Lung (tissue), 12 donors: ENCODE measurements around the gene TRAK2. TPM values are rescaled to one million over a fixed set of nuclear protein-coding genes. Genes with fewer than 3 reads are reported as not detected.

Experiments
- ATAC-seq: fragments of 200-7000 bp; cut with Tn5 transposase; one replicate; pipeline ENCODE4 v1.9.1; 2020; ENCODE audit warnings: moderate number of reproducible peaks; ENCODE audit not compliant: insufficient read depth, low FRiP score
- DNase-seq, 3 donors: peaks; one replicate each; pipeline ENCODE4 v3.0.0-alpha.2; 2013 to 2017
- H3K27ac ChIP-seq, 2 donors: one replicate each; pipeline ENCODE4 v1.5.1; 2013; ENCODE audit warnings: mild to moderate bottlenecking in 2 of 2, moderate library complexity in 2 of 2, control low read depth in 1 of 2, inconsistent platforms in 1 of 2, low read depth in 1 of 2, low read length in 1 of 2
- H3K27me3 ChIP-seq, 3 donors: one replicate each; pipeline ENCODE4 v1.5.1; 2013; ENCODE audit warnings: low read length in 2 of 3; ENCODE audit not compliant: control insufficient read depth in 3 of 3, insufficient read depth in 3 of 3
- H3K36me3 ChIP-seq, 4 donors: one replicate each; pipeline ENCODE4 v1.5.1; 2013; ENCODE audit warnings: low read length in 4 of 4, mild to moderate bottlenecking in 1 of 4, moderate library complexity in 1 of 4; ENCODE audit not compliant: control insufficient read depth in 4 of 4, insufficient read depth in 4 of 4
- H3K4me1 ChIP-seq, 5 donors: one replicate each; pipeline ENCODE4 v1.5.1; 2013; ENCODE audit warnings: low read length in 5 of 5, mild to moderate bottlenecking in 2 of 5, moderate library complexity in 1 of 5; ENCODE audit not compliant: control insufficient read depth in 5 of 5, insufficient read depth in 5 of 5
- H3K4me3 ChIP-seq: one replicate; pipeline ENCODE4 v1.5.1; 2013; ENCODE audit warnings: mild to moderate bottlenecking, control low read depth, moderate library complexity
- H3K9ac ChIP-seq, 2 donors: one replicate each; pipeline ENCODE4 v1.5.1; 2013; ENCODE audit warnings: low read length in 2 of 2, control low read depth in 1 of 2; ENCODE audit not compliant: insufficient read depth in 1 of 2
- H3K9me3 ChIP-seq, 4 donors: one replicate each; pipeline ENCODE4 v1.5.1; 2013; ENCODE audit warnings: low read length in 3 of 4, mild to moderate bottlenecking in 1 of 4, moderate library complexity in 1 of 4; ENCODE audit not compliant: control insufficient read depth in 4 of 4, insufficient read depth in 3 of 4
- WGBS, 2 donors: extraction: QIAGEN DNeasy Blood & Tissue Kit; methylation state at CpG; one replicate each; pipeline ENCODE4 v1.1.7; 2013; 5-methylcytosine and 5-hydroxymethylcytosine counted together
- polyA plus RNA-seq, 2 donors: library from polyadenylated mRNA; stranded (reverse); fragments of 200-250 nt; gene quantifications; one replicate each; pipeline ENCODE4 v1.2.1, GENCODE V29; 2013
- total RNA-seq, 2 donors: library from RNA; depleted of rRNA in 1 of 2; stranded (reverse); fragments of >200 nt in 1 of 2; gene quantifications; one replicate each; pipeline ENCODE4 v1.2.1, GENCODE V29; 2014 to 2021
- TF ChIP-seq, protein P1 (sequence below): IDR thresholded peaks from 2 replicates; pipeline ENCODE4 v1.5.1; 2012; ENCODE audit warnings: mild to moderate bottlenecking; ENCODE audit errors: control extremely low read depth, extremely low read depth
- donor health status: control.
- donor health status: control.
- donor health status: Bipolar disorder and iron deficiency.
- donor health status: healthy.
- donor health status: DM: yes; HTN: yes; CAD: no.

TRAK2 gene
- total and polyA plus RNA-seq, 4 donors = 13.1 to 62.7 (median 29.2) TPM

DNA sequence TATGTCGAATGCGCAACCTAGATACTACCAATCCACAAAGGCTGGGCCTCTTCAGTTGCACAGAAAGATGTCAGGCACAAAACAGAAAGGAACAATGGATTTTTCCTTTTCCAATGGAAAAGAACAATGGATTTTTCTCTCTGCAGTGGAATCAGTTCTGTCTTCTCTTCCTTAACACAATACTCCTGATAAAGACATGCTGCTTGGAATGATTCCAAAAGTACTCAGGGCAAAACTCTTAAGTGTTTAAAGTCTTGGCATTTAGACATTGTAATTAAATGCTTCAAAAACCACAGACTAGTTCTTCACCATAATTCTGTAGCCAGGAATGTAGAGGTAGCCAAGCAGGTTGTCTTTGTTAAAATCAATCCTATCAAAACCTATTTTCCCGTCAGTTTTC lies 47.4 kb downstream of the TRAK2 start:
- no peaks in the 10 kb centered on the region for H3K27me3 ChIP-seq
- peak overlapping the region in 1 of 2 donors; percentile 67 for H3K9ac ChIP-seq
- DNase-seq (peak in 2 of 3 donors; percentile 79 to 81), ATAC-seq (no peak)
- H3K27ac ChIP-seq = peak overlapping the region in 1 of 2 donors; percentile 29
- 57 to 86% methylated on average over 3 of the region's 3 CpGs for WGBS, 2 donors
- peaks cover 1 to 67% (median 23%) of the 10 kb centered on the region in 5 donors for H3K4me1 ChIP-seq
- TF ChIP-seq, protein P1, sequence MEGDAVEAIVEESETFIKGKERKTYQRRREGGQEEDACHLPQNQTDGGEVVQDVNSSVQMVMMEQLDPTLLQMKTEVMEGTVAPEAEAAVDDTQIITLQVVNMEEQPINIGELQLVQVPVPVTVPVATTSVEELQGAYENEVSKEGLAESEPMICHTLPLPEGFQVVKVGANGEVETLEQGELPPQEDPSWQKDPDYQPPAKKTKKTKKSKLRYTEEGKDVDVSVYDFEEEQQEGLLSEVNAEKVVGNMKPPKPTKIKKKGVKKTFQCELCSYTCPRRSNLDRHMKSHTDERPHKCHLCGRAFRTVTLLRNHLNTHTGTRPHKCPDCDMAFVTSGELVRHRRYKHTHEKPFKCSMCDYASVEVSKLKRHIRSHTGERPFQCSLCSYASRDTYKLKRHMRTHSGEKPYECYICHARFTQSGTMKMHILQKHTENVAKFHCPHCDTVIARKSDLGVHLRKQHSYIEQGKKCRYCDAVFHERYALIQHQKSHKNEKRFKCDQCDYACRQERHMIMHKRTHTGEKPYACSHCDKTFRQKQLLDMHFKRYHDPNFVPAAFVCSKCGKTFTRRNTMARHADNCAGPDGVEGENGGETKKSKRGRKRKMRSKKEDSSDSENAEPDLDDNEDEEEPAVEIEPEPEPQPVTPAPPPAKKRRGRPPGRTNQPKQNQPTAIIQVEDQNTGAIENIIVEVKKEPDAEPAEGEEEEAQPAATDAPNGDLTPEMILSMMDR = no peak
- H3K9me3 ChIP-seq = no peaks in the 10 kb centered on the region
- H3K4me3 ChIP-seq = no peak overlapping the region
- no peaks in the 10 kb centered on the region for H3K36me3 ChIP-seq

DNA sequence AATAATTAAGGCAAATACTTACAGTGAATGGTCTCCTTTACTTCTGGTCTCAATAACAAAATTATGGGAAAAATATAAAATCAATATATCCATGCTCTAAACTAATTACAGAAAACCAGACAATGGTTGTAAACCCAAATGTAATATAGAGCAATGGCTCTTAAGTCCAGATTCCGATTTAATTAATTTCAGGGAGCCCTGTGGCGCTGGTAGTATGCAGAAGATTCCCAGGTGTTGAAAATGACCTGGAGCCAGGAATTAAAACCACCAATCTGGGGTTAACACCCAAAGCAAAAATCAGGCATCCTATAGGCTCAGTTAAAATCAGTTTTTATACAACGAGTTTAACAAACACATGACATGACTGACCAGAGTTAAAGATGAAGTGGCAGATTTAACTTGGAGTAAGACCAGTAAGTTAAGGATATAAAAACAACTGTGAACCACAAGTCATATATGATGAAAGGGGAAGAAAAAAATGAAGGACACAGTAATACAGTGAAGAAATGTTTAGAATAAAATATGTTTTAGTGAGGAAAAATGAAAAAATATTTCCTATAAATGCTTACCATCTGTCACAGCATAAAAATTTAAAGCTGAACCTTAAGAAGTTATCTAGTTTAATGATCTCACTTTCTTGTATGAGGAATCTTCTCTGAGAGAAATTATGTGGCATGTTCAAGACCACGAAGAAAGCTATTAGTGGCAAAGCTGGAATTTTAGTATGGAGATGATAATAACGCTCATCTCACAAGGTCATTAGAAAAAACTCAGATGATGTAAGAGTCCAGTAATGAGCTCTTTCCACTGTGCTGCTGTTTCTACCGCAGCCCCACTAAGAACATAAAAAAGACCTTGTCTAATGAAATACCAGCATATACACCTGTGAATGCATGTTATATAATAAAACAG lies 48.4 kb downstream of the TRAK2 start:
- no peaks in the 10 kb centered on the region for H3K27me3 ChIP-seq
- H3K9ac ChIP-seq = peak overlapping the region in 1 of 2 donors; percentile 47
- no peak overlapping the region for H3K4me3 ChIP-seq
- H3K4me1 ChIP-seq = peaks cover 1 to 67% (median 23%) of the 10 kb centered on the region in 5 donors
- H3K27ac ChIP-seq = peak overlapping the region in 1 of 2 donors; percentile 60
- TF ChIP-seq, protein P1 = no peak
- peaks cover 0 to 4% (median 2%) of the 10 kb centered on the region in 4 donors for H3K36me3 ChIP-seq
- ATAC-seq (no peak), DNase-seq (peak in 2 of 3 donors; percentile 65 to 80)
- 75 to 82% methylated on average over 6 of the region's 6 CpGs for WGBS, 2 donors
- H3K9me3 ChIP-seq = no peaks in the 10 kb centered on the region

DNA sequence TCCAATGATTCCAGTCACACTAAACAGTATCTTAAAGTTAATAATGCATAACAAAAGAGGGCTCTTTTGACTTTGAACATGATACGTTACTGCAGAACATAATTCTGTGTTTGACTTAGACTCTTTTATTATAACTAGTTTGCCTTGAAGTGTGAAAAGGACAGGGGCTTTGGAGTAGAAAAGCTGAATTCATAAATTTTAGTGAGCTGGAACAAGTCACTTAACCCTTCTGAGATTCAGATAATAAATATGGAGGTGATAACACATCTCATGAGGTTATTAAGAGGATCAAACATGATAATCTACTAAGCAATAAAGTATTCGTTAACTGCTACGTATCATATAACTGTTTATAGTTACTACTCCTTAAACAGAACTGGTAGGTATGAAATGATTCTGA lies 49.4 kb downstream of the TRAK2 start:
- ATAC-seq = no peak
- H3K27ac ChIP-seq = no peak overlapping the region
- no peaks in the 10 kb centered on the region for H3K27me3 ChIP-seq
- DNase-seq = no peak
- WGBS, 2 donors = 92 to 93% methylated on average over 3 of the region's 3 CpGs
- H3K36me3 ChIP-seq = peaks cover 0 to 15% (median 9%) of the 10 kb centered on the region in 4 donors
- H3K9me3 ChIP-seq = no peaks in the 10 kb centered on the region
- TF ChIP-seq, protein P1 = no peak
- peak overlapping the region in 1 of 2 donors; percentile 11 for H3K9ac ChIP-seq
- no peak overlapping the region for H3K4me3 ChIP-seq
- H3K4me1 ChIP-seq = peaks cover 1 to 58% (median 23%) of the 10 kb centered on the region in 5 donors
